MM.1S (cell line): ENCODE data around the gene GNGT1.

Source experiments
- EZH2 ChIP-seq: fragments of 300-600 bp; sonication (generic); optimal IDR thresholded peaks from 2 replicates; pipeline ENCODE3; 2017; ENCODE audit warnings: low read depth, mild to moderate bottlenecking, antibody characterized with exemption, low read length, mixed read lengths
- TF ChIP-seq, protein P1 (sequence below): fragments of 300-600 bp; sonication (generic); IDR thresholded peaks from 2 replicates; pipeline ENCODE4 v1.5.1; 2016; ENCODE audit warnings: antibody characterized with exemption, low read length, mixed read lengths

- TF ChIP-seq, protein P1, sequence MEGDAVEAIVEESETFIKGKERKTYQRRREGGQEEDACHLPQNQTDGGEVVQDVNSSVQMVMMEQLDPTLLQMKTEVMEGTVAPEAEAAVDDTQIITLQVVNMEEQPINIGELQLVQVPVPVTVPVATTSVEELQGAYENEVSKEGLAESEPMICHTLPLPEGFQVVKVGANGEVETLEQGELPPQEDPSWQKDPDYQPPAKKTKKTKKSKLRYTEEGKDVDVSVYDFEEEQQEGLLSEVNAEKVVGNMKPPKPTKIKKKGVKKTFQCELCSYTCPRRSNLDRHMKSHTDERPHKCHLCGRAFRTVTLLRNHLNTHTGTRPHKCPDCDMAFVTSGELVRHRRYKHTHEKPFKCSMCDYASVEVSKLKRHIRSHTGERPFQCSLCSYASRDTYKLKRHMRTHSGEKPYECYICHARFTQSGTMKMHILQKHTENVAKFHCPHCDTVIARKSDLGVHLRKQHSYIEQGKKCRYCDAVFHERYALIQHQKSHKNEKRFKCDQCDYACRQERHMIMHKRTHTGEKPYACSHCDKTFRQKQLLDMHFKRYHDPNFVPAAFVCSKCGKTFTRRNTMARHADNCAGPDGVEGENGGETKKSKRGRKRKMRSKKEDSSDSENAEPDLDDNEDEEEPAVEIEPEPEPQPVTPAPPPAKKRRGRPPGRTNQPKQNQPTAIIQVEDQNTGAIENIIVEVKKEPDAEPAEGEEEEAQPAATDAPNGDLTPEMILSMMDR = no peak
- TF ChIP-seq EZH2 = no peak
Observed at GRCh38 chr7:93879356-93879755, 27.0 kb upstream of the GNGT1 start.
